Dendritic cell treated with granulocyte-macrophage colony-stimulating factor and Interleukin-4, amounts not matched to agents 40 ng/mL and 50 ng/mL, for 4 days (primary cell): ENCODE data around the gene PNPLA6.
"Not testable (repeated sequence)": the region's sequence is repeated elsewhere in the genome, so short reads cannot be mapped to it uniquely, and the experiment has no call there.

Experiments
- H3K27ac Mint-ChIP-seq: one replicate; pipeline ENCODE4 v1.8.0; 2022; ENCODE audit warnings: mild to moderate bottlenecking, mixed read lengths
- H3K27me3 Mint-ChIP-seq: one replicate; pipeline ENCODE4 v1.8.0; 2022; ENCODE audit warnings: mild to moderate bottlenecking, mixed read lengths
- H3K36me3 Mint-ChIP-seq: one replicate; pipeline ENCODE4 v1.8.0; 2022; ENCODE audit warnings: low read depth, mixed read lengths
- H3K4me1 Mint-ChIP-seq: one replicate; pipeline ENCODE4 v1.8.0; 2022; ENCODE audit warnings: low read depth, mixed read lengths
- H3K4me3 Mint-ChIP-seq: one replicate; pipeline ENCODE4 v1.8.0; 2022; ENCODE audit warnings: mild to moderate bottlenecking, moderate library complexity, mixed read lengths
- H3K9me3 Mint-ChIP-seq: one replicate; pipeline ENCODE4 v1.8.0; 2022; ENCODE audit warnings: mixed read lengths
- intact Hi-C: fragments of 100-400 bp; cut with micrococcal nuclease; formaldehyde crosslinking; loops from one replicate; pipeline ENCODE4 v1.15.0; 2022

Gene PNPLA6

DNA sequence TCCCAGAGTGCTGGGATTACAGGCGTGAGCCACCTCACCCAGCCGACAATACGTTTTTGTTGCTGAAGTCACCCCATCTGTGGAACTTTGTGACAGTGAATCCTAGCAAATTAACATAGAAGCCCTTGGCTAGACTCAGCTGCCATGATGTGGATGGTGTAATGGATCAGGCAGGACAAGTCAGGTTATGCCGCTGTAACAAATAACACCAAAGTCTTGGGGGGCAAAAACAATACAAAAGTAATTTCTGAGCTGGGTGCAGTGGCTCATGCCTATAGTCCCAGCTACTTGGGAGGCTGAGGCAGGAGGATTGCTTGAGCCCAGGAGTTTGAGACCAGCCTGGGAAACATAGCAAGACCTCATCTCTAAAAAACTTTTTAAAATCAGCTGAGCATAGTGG is 29.3 kb downstream of the PNPLA6 start:
- no peak overlapping the region for H3K4me3 Mint-ChIP-seq
- no peak overlapping the region for H3K27ac Mint-ChIP-seq
- intact Hi-C loops, result loop anchor here (5.0 to 10.0 kb wide), 2 partner anchors 80 to 237 kb away; no protein-coding TSS in a partner anchor
- no peaks in the 10 kb centered on the region for H3K27me3 Mint-ChIP-seq
- H3K36me3 Mint-ChIP-seq, result peaks cover 47% of the 10 kb centered on the region
- no peaks in the 10 kb centered on the region for H3K9me3 Mint-ChIP-seq
- H3K4me1 Mint-ChIP-seq, result peaks cover 3% of the 10 kb centered on the region

DNA sequence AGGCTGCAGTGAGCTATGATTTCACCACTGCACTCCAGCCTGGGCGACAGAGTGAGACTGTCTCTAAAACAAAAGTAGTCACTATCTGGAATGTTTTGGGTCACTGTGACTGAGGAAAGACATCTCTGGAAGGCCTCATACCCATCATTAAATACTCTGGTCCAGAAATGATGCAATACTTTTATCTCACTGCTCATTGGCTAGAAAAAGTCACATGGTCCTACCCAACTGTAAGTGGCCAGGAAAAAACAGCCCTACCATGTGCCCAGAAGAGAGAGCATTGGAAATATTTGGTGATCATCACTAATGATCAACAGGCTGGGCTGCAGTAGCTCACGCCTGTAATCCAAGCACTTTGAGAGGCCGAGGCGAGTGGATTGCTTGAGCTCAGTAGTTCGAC is 29.8 kb downstream of the PNPLA6 start:
- peaks cover 3% of the 10 kb centered on the region for H3K4me1 Mint-ChIP-seq
- no peak overlapping the region for H3K4me3 Mint-ChIP-seq
- peaks cover 43% of the 10 kb centered on the region for H3K36me3 Mint-ChIP-seq
- H3K9me3 Mint-ChIP-seq, result no peaks in the 10 kb centered on the region
- intact Hi-C loops, result loop anchor here (5.0 to 10.0 kb wide), 2 partner anchors 79 to 237 kb away; no protein-coding TSS in a partner anchor
- H3K27me3 Mint-ChIP-seq, result no peaks in the 10 kb centered on the region
- H3K27ac Mint-ChIP-seq, result peak overlapping the region; percentile 60

GRCh38 chr19:7570761-7571160 is 35.2 kb downstream of the PNPLA6 start:
- Mint-ChIP-seq H3K36me3 (no peaks in the 10 kb centered on the region), H3K27ac (no peak overlapping the region), H3K27me3 (peaks cover 14% of the 10 kb centered on the region), H3K4me1 (peaks cover 8% of the 10 kb centered on the region), H3K4me3 (no peak overlapping the region), H3K9me3 (no peaks in the 10 kb centered on the region)
- intact Hi-C loops, result no loop called here

- Mint-ChIP-seq H3K36me3 (no peaks in the 10 kb centered on the region), H3K4me1 (peaks cover 14% of the 10 kb centered on the region), H3K27me3 (peaks cover 38% of the 10 kb centered on the region), H3K27ac (no peak overlapping the region), H3K9me3 (no peaks in the 10 kb centered on the region), H3K4me3 (no peak overlapping the region)
- intact Hi-C loops, result no loop called here
These were observed 40.0 kb downstream of the PNPLA6 start for GRCh38 chr19:7575434-7576040.

GRCh38 chr19:7577422-7577821 is 41.9 kb downstream of the PNPLA6 start:
- H3K36me3 Mint-ChIP-seq, H3K4me3 Mint-ChIP-seq, H3K27ac Mint-ChIP-seq, intact Hi-C loops, H3K9me3 Mint-ChIP-seq: not testable (repeated sequence)
- H3K4me1 Mint-ChIP-seq, result peaks cover 14% of the 10 kb centered on the region
- peaks cover 48% of the 10 kb centered on the region for H3K27me3 Mint-ChIP-seq

DNA sequence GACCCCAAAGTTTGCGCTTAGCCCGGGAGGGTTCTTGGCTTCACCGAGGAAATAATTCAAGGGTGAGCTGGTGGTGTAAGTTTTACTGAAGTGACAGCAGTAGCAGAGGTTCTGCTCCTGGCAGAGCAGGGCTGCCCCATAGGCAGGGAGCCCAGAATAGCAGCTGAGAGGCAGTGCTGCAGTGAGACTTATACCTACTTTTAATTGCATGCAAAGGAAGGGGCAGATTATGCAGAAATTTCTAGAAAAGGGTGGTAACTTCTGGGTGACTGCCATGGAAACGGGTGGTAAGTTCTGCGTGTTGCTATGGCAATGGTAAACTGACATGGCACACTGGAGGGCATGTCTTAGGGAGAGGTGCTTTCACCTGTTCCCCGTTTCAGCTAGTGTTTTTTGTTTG is 42.6 kb downstream of the PNPLA6 start:
- Mint-ChIP-seq H3K27me3 (peaks cover 53% of the 10 kb centered on the region), H3K9me3 (no peaks in the 10 kb centered on the region), H3K4me3 (no peak overlapping the region), H3K27ac (no peak overlapping the region), H3K36me3 (no peaks in the 10 kb centered on the region), H3K4me1 (peaks cover 14% of the 10 kb centered on the region)
- intact Hi-C loops, result no loop called here

DNA sequence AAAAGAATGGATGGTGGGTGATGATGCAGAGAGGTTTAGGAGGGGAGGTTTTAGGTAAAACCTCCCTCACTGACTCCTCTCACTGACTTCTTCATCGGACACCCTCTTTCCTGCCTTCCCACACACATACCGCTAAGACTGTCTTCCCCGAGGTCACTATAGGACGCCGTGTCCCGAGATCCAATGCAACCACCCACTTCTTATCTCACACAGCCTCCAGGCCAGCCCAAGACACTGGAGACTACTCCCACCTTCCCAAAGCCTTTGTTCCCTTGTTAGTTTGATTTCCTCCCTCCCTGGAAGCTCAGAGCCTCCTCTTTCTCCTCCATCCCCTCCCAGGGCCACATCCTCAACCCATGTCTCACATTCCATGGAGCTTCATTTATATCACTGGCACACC is 43.7 kb downstream of the PNPLA6 start:
- peaks cover 50% of the 10 kb centered on the region for H3K27me3 Mint-ChIP-seq
- H3K4me3 Mint-ChIP-seq, result no peak overlapping the region

DNA sequence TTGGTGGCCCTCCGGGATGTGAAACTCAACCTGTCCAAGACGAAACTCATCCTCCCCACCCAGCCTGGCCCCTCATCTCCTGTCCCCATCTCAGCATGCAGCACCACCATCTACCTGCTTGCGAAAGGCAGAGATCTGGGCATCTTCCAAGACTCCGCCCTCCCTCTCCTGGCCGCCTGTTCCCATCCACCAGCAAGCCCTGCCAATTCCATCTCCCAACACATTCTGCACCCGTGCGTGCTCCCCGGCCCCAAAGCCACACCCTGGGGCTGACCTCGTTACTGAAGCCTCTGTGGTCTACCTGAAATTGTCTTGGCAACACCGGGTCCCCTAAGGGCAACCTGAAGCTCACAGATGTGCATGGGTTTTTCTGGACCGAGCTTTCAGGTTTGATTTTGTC is 46.9 kb downstream of the PNPLA6 start:
- peaks cover 39% of the 10 kb centered on the region for H3K27me3 Mint-ChIP-seq
- H3K4me1 Mint-ChIP-seq, result peaks cover 17% of the 10 kb centered on the region
- no peak overlapping the region for H3K27ac Mint-ChIP-seq
- no peak overlapping the region for H3K4me3 Mint-ChIP-seq
- intact Hi-C loops, result no loop called here
- no peaks in the 10 kb centered on the region for H3K36me3 Mint-ChIP-seq
- no peaks in the 10 kb centered on the region for H3K9me3 Mint-ChIP-seq

More for the DNA sequence above, 43.7 kb downstream of the PNPLA6 start:
- Mint-ChIP-seq H3K4me1 (peaks cover 14% of the 10 kb centered on the region), H3K27ac (peak overlapping the region; percentile 5), H3K9me3 (no peaks in the 10 kb centered on the region), H3K36me3 (no peaks in the 10 kb centered on the region)
- intact Hi-C loops, result no loop called here

DNA sequence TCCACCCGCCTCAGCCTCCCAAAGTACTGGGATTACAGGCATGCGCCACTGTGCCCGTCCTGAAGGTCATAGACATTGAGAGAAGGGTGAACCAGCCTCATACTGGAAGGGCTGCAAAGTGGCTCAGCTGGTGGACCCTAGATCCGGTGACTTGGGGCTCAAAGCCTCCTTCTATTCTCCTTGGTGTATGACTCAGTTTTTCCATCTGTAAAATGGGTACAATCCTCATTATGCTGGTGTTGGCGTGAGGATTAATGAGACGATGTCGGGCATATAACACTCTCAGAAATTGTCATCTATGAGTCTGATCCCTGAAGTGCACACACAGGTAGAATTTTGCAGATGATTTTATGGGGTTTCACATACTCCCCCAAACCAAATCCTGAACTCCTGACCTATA is 54.3 kb downstream of the PNPLA6 start:
- no peak overlapping the region for H3K4me3 Mint-ChIP-seq
- H3K27me3 Mint-ChIP-seq, result peaks cover 57% of the 10 kb centered on the region
- no peaks in the 10 kb centered on the region for H3K9me3 Mint-ChIP-seq
- peaks cover 11% of the 10 kb centered on the region for H3K4me1 Mint-ChIP-seq
- intact Hi-C loops, result no loop called here
- no peak overlapping the region for H3K27ac Mint-ChIP-seq
- no peaks in the 10 kb centered on the region for H3K36me3 Mint-ChIP-seq

DNA sequence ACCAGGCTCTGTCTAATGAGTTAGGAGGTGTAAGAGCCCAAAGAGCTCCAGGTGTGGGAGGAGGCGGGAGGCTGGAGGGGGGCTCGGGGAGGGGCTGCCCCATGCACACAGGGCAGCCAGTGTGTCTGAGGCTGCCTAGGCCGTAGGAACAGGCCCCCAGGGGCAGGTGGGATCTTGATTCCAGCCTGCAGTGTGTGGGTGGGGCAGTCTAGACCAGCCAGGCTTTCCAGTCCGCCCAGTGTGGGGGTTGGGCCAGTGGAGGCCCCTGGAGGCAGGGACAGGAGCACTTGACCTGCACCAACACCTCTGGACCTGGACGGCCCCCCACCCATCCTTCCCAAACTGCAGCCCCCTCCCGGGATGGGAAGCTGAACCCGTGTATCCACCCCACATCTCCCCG is 54.7 kb downstream of the PNPLA6 start:
- intact Hi-C loops, result no loop called here
- Mint-ChIP-seq H3K4me3 (no peak overlapping the region), H3K9me3 (no peaks in the 10 kb centered on the region), H3K36me3 (no peaks in the 10 kb centered on the region), H3K27me3 (peaks cover 62% of the 10 kb centered on the region), H3K27ac (no peak overlapping the region), H3K4me1 (peaks cover 10% of the 10 kb centered on the region)

DNA sequence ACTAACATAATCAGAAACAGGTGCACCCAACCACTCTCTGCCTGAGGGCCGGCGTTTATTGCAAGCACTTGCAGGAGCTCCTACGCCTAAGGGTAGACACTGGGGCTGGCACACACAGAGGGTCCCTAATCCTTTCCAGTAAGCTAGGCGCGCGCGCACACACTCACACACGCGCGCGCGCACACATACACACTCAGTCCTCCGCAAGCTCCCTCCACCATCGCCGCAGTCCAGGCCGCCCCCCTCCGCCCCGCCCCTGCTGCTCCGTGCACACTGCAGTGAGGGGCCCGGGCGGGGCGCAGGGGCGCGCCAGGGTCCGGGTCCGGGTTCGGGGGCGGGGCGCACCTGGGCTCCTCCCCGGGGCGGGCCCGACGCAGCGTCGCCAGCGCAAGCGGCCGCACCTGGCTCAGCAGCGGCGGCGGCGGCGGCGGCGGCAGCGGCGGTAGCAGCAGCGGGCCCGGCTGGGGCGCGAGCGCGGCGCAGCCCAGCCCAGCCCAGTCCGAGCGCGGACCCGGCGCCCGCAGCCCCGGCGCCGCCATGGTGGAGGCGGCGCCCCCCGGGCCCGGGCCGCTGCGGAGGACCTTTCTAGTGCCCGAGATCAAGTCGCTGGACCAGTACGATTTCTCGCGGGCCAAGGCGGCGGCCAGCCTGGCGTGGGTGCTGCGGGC is 60.1 kb downstream of the PNPLA6 start, which contains the start of gene CAMSAP3:
Gene CAMSAP3, plus strand, starts transcription at position 398 of the 668 bp plus-strand sequence. Its CDS starts 140 bp downstream, at position 538.
- intact Hi-C loops, result no loop called here
- Mint-ChIP-seq H3K36me3 (no peaks in the 10 kb centered on the region), H3K4me1 (peaks cover 12% of the 10 kb centered on the region), H3K9me3 (no peaks in the 10 kb centered on the region), H3K27me3 (peaks cover 73% of the 10 kb centered on the region), H3K4me3 (peak within 1 kb of the TSS; percentile 74), H3K27ac (no peak within 1 kb of the TSS)

DNA sequence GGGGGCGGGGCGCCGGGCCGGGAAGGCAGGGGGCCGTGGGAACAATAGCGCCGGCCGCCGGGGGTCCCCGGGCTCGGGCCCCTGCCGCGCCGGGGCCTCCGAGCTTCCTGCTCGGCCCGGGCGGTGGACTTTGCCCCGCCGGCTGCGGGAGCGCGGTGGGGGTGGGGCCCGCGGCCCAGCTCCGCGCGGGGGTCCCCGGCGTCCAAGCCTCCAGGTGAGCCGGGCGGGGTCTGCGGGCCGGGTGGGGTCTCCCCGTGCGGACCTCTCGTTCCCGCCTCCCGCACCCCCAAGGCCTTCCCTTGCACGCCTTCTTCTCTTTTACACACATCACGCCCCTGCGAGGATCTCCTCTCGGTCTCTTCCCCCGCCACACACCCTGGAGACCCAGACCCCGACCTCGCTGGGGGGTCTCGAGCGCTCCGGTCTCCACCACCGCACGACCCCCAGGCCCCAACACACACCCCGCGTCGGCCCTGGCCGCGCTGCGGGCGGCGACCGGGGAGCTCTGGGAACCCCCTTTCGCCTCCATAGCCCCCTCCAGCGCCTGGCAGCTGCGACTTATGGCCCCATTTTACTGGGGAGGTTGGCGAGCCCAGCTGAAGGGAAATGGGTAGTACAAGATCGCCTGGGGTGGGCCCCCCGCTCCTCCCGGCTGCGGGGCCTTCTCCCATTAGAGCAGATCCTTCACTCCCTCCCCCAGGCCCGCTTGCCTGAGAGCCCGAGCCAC is 60.9 kb downstream of the PNPLA6 start:
- Mint-ChIP-seq H3K27me3 (peaks cover 67% of the 10 kb centered on the region), H3K9me3 (no peaks in the 10 kb centered on the region), H3K27ac (no peak overlapping the region), H3K4me1 (peaks cover 12% of the 10 kb centered on the region), H3K4me3 (peak overlapping the region; percentile 74), H3K36me3 (no peaks in the 10 kb centered on the region)
- intact Hi-C loops, result no loop called here

DNA sequence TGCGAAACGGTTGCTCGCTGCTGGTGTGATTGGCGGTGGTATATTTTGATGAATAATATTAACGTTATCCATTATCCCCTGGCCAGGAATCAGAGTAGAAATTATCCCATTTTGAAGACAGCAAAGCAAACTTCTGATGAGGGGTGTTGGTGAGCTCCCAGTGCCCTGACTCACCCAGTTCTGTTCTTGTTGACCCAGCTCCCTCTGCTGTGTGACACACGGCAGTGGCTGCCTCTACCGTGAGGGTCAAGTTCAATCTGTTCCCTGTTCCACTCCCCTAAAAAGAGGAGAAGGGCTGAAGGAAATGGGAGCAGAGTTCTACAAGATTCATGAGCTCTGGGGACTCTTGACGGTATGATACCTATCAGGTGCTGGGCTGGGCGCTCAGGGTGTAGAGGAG is 62.2 kb downstream of the PNPLA6 start:
- Mint-ChIP-seq H3K36me3 (no peaks in the 10 kb centered on the region), H3K4me3 (no peak overlapping the region), H3K27me3 (peaks cover 65% of the 10 kb centered on the region), H3K27ac (no peak overlapping the region), H3K4me1 (peaks cover 12% of the 10 kb centered on the region), H3K9me3 (no peaks in the 10 kb centered on the region)
- intact Hi-C loops, result no loop called here

GRCh38 chr19:7598180-7598579 is 62.7 kb downstream of the PNPLA6 start:
- H3K27ac Mint-ChIP-seq, result no peak overlapping the region
- intact Hi-C loops, result no loop called here
- H3K4me3 Mint-ChIP-seq, result no peak overlapping the region
- peaks cover 12% of the 10 kb centered on the region for H3K4me1 Mint-ChIP-seq
- no peaks in the 10 kb centered on the region for H3K9me3 Mint-ChIP-seq
- H3K27me3 Mint-ChIP-seq, result peaks cover 63% of the 10 kb centered on the region
- H3K36me3 Mint-ChIP-seq, result no peaks in the 10 kb centered on the region
